NCI-H524 treated with DMSO at 0.1 percent for 48 hours (cell line): ENCODE measurements around the gene HLA-DPB1.
"Not testable (repeated sequence)": the region's sequence is repeated elsewhere in the genome, so short reads cannot be mapped to it uniquely, and the experiment has no call there.

ENCODE experiments used
- DNase-seq: peaks from one replicate; lab custom pipeline; 2025; lab: John Stamatoyannopoulos, UW

HLA-DPB1 gene

GRCh38 chr6:33075568-33076405 is at the start of gene HLA-DPB1:
Gene HLA-DPB1 (plus strand): TSS chr6:33075990. CDS start chr6:33076042, 52 bp downstream.
- DNase-seq, result no peak

- no peak for DNase-seq
Measured at GRCh38 chr6:33028220-33028849, 47.5 kb upstream of the HLA-DPB1 start.

DNA sequence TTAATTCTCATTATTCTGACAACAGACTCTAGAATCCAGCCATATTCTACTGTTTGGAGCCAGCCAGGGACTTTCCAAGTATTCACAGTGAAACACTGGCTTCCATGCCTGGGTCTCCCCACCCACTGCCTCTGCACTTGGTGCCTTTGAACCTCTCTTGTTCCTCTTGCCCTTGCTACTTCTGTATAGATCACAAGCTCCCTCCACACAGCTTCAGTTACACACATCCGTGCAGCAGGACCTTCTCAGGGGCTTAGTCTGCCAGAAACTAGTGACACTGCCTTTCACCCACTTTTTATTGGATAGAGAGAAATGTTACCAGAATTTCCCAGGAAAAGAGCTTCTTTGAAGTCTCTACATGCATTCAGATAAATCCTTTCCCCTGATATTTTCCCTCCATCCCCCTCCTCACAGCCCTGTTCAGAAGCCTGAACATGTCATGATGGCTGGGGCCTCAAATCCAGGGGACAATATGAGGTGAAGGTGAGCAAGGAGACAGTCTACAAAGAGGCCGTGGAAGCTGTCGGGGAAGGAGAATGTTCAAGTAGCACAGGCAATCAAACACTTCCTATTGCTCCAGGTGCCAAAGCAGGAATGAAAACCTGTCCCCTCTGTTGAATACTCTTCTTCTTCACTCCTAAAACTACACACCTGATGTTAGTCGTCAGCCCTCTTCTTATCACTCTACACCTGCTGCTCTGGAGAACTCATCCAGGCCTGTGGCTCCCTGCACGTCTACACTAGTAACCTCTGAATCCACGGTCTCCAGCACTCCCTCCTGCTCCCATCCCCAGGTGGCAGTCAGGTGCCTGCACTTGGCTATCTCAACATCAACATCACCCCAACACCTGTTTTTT is 46.2 kb upstream of the HLA-DPB1 start:
- no peak for DNase-seq

- DNase-seq, result no peak
Measured at GRCh38 chr6:33030245-33030644, 45.5 kb upstream of the HLA-DPB1 start.

DNA sequence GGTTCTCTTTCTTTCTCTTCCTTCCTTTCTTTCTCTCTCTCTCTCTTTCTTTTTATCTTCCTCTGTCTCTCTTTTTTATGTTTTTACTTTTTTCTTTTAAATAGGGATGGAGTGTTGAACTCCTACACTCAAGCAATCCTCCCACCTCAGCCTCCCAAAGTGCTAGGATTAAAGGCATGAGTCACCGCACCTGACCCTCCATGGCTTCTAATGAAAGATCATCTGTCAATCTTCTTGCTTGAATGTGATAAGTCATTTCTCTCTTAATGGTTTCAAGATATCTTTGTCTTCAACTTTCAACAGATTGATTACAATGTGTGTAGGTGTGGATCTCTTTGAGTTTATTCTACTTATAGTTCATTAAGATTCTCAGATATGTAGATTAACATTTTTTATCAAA is 41.2 kb upstream of the HLA-DPB1 start:
- DNase-seq, result no peak

DNA sequence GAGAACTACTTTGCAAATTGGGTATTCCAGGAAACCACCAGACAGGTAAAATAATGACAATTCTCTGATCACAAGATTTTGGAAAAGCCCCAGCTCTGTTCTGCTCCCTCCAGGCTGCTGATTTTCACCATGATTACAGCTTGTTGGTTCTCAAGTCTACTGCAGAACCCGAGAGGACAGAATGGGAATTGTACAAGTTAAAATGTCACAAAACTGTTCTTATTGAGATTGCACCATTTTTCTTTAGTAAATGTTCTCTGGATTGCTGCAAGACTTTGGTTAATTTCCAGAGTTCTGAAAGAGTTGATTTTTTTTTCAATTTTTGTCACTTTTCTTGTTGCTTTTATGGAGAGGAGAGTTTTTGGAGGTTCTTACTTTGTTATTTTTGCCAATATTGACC is 39.3 kb upstream of the HLA-DPB1 start:
- no peak for DNase-seq

DNA sequence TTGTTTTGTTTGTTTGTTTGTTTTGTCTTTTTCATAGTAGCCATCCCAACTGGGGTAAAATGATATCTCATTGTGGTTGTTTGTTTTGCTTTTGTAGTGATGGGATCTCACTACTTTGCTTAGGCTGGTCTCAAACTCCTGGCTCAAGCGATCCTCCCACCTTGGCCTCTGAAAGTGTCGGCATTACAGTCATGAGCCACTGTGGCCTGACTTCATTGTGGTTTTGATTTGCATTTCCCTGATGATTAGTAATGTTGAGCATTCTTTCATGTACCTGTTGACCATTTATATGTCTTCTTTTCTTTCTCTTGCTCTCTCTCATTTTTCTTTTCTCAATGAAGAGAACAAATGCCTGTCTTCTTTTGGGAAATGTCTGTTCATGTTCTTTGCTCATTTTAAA is 35.6 kb upstream of the HLA-DPB1 start:
- no peak for DNase-seq

DNA sequence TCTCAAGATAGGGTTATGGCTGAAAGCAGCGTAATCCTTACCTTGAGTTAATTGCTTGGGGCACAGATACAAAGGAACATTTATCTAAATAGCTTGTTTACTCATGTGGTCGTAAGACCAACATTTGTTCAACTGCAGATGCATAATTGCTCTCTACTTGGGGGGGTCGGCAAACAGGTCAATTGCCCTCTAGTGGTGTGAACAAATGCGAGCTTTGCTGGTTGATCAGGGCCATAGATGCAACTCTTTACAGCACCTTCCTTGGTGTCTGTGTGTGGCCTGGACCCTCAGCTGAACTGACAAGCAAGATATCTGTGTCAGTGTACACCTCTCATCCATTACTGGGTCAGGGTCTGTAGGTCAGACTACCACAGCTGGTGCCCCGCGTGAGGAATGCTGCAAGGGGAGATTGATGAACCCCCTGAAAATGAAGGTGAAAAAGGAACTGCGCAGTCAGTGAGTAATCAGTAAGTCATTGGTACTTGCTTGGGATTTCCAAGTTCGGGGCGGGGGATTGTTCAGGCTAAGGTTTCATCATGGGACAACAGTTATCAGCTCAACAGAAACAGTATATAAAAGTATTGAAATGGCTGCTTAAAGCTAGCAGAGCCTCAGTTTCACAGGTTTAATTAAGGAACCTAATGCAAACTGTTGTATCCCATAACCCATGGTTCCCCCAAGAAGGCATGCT is 26.3 kb upstream of the HLA-DPB1 start:
- DNase-seq, result no peak

DNA sequence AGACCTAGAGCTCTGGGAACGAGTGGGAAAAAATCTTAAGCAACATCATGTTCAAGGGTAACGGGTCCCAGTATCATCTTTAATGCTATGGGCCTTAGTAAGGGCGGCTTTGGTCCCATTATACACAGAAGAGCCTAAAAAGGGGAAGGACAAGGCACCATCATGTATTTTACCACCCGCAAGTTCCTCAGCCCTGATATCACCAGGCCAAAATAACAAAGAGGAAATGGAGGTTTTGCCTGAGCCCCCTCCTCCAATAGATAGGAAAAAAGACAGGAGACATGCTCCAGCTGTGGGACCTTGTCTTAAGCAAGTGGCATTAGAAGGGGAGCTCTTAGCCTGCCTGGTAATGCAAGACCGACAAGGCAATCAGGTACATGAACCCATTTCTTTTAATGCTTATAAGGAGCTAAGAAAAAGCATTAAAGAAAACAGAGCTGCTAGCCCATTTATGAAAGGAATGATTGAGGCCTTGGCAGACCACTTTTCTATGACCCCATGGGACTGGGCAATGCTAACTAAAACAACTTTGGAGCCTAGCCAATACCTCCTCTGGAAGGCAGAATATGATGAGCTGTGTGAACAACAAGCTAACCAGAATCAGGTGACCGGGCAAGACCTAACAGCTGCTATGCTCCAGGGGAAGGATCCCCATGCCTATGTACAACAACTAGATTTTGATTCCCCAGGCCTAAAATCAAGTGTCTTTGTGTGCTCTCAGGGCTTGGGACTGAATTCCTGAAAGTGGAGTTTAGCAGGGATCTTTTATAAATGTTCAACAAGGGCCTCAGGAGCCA is 25.6 kb upstream of the HLA-DPB1 start:
- no peak for DNase-seq

- no peak for DNase-seq
Measured at GRCh38 chr6:33052627-33053026, 23.2 kb upstream of the HLA-DPB1 start.

GRCh38 chr6:33053230-33053629 is 22.6 kb upstream of the HLA-DPB1 start:
- no peak for DNase-seq

DNA sequence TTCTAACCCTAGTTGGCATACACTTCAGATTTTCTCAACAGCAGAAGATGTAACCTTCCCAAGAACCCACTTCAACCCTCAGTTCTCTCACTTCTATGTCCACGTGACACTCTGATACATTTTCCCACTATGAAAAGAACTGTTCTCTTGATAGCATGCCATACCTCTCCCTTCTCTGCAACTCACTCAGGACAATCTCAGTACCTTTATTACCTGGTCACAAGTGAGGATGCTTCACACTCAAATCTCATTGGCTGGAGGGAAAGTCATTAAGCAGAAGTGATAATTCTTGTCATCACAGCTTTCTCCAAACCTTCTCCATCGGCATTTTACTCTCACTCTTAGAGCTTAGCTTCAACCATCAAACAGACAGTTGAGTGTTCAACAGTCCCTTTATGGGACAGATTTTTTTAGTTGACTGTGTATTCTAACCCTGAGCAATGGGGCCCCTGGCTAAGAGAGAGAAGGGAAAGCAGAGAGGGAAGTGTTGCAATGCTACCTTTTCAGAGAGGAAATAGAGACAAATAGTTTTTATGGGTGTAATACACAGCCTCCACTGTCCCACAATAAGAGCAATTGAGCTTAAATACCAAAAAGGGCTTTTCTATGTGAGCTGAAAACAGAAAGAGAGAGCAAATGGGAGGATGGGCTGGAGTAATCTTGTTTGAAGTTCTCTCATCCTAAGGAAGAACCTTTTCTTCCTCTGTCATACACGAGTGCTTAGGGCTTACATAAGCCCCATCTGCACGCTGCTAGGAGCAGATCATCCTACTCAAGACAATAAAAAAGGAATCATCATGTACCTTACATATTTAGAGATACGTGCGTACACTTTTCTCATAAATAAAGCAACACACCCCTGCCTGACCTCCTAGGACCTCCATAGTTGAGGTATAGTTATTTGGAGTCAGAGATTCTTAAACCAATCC is 18.3 kb upstream of the HLA-DPB1 start:
- DNase-seq, result no peak

DNA sequence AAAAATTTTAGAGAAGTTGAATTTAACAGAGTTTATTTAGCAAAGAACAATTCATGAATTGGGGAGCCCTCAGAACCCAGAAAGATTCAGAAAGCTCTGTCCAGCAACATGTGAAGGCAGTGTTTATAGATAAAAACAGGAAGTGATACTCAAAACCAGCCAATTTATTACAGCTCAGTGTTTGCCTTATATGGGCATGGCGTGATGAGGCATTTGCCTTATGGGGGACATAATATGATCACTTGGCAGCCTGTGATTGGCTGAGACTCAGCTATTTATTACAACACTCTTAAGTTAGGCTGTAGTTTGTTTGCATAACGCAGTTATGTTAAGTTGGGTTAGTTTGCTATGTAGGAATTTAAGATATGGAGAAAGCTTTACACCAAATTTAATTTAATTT is 13.8 kb upstream of the HLA-DPB1 start:
- no peak for DNase-seq

- DNase-seq, result not testable (repeated sequence)
Measured at GRCh38 chr6:33063435-33063834, 12.4 kb upstream of the HLA-DPB1 start.

DNA sequence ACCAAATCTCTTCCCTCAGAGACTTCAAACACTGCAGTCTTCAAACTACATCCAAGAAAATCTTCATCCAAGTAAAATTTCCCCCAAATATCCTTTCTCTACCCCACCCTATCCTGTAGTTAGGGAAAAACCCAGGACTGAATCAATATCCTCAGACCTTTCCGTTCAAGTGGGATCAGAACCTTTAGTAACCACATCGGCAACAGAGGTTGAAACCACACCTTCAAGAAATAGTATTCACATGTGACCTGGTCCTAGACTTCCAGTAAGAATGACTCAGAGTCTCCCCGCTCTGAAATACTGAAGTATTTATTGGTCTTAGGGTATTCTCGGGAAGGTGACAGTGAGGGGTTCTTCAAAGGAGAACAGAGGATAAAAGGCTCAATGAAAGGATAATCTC is 11.1 kb upstream of the HLA-DPB1 start:
- no peak for DNase-seq

GRCh38 chr6:33065312-33065711 is 10.5 kb upstream of the HLA-DPB1 start:
- DNase-seq, result no peak

DNA sequence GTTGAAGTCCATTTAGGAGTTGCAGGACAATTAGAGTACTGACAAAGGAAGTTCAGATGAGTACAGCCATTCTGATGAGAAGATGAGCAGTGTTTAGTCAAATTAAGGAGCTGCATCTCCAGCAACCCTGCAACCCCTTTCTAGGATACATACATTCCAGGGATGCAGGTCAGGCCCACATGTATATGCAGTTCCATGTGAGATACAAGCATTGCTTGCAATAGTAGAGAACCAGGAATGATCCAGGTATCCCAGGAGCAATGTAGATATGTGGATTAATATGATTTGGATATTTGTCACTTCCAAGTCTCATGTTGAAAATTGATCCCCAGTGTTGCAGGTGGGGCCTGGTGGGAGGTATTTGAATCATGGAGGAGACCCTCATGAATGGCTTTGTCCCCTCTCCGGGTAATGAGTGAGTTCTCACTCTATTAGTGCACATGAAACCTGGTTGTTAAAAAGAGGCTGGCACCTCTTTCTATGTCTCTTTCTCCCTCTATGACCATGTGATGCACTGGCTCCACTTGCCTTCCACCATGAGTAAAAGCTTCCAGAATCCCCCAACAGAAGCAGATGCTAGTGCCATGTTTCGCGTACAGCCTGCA is 8.8 kb upstream of the HLA-DPB1 start:
- no peak for DNase-seq

GRCh38 chr6:33069021-33069738 is 6.6 kb upstream of the HLA-DPB1 start:
- DNase-seq, result no peak

- DNase-seq, result no peak
Measured at GRCh38 chr6:33070909-33071308, 4.9 kb upstream of the HLA-DPB1 start.
